HepG2 (cell line): ENCODE data around the gene DNAJB11. TPM values are rescaled to one million over a fixed set of nuclear protein-coding genes. Genes with fewer than 3 reads are reported as not detected.
A peak's percentile ranks its signal among the peaks of the same experiment; 100 is the strongest.

Source experiments
- CBX2 ChIP-seq, 2 experiments: fragments of 200-600 bp in 1 of 2; sonication (generic); formaldehyde crosslinking in 1 of 2; IDR thresholded peaks; 2 replicates each; pipeline versions ENCODE4 v1.7.0 to v1.8.1; 2018 to 2022; ENCODE audit warnings: low read depth in 2 of 2, low read length in 1 of 2, mild to moderate bottlenecking in 1 of 2, missing genetic modification reagents in 1 of 2
- FIP1L1 ChIP-seq: fragments of 200-400 bp; formaldehyde crosslinking; IDR thresholded peaks from 2 replicates; pipeline ENCODE4 v1.6.1; 2018; ENCODE audit warnings: low read depth, mild to moderate bottlenecking, low read length, moderate library complexity, borderline replicate concordance; ENCODE audit not compliant: insufficient read depth
- MIER2 ChIP-seq: IDR thresholded peaks from 2 replicates; pipeline ENCODE4 v1.6.1; 2016; ENCODE audit warnings: missing biosample characterization, missing genetic modification reagents
- NCOA5 ChIP-seq: sonication (generic); formaldehyde crosslinking; IDR thresholded peaks from 2 replicates; pipeline ENCODE4 v1.4.0; 2020; ENCODE audit warnings: missing genetic modification reagents
- NR2F2 ChIP-seq: IDR thresholded peaks from 2 replicates; pipeline ENCODE4 v1.6.1; 2012; ENCODE audit warnings: low read depth, inconsistent platforms, borderline replicate concordance
- PHB2 ChIP-seq: fragments of 450-650 bp; IDR thresholded peaks from 2 replicates; pipeline ENCODE4 v1.6.1; 2018; ENCODE audit not compliant: partially characterized antibody
- RAD21 ChIP-seq: fragments of 450-650 bp; formaldehyde crosslinking; IDR thresholded peaks from 2 replicates; pipeline ENCODE4 v1.5.0; 2020; ENCODE audit warnings: mild to moderate bottlenecking
- SOX5 ChIP-seq: IDR thresholded peaks from 2 replicates; pipeline ENCODE4 v1.6.1; 2016; ENCODE audit warnings: borderline replicate concordance
- ZNF20 ChIP-seq: sonication (generic); formaldehyde crosslinking; IDR thresholded peaks from 2 replicates; pipeline ENCODE4 v1.4.0; 2020; ENCODE audit warnings: mild to moderate bottlenecking, moderate library complexity, missing genetic modification reagents
- ZNF232 ChIP-seq: sonication (generic); formaldehyde crosslinking; IDR thresholded peaks from 2 replicates; pipeline ENCODE4 v1.4.0; 2020; ENCODE audit warnings: missing genetic modification reagents, borderline replicate concordance
- ZNF724P ChIP-seq: sonication (generic); formaldehyde crosslinking; IDR thresholded peaks from 2 replicates; pipeline ENCODE4 v1.8.0; 2022; ENCODE audit warnings: missing genetic modification reagents, borderline replicate concordance
- ZNF83 ChIP-seq: sonication (generic); formaldehyde crosslinking; IDR thresholded peaks from 2 replicates; pipeline ENCODE4 v1.4.0; 2020; ENCODE audit warnings: missing genetic modification reagents, mild to moderate bottlenecking, borderline replicate concordance
- polyA plus RNA-seq, 8 experiments: library from polyadenylated mRNA; depleted of rRNA in 3 of 8; stranded (reverse) in 7 of 8; unstranded in 1 of 8; fragments of >200 nt; fragmentation: Illumina TruSeq in 4 of 8; extraction: Trizol in 4 of 8; gene quantifications; 2 replicates each; pipeline versions ENCODE4 v1.2.1 to v1.2.3, GENCODE V29; 2011 to 2016; ENCODE audit warnings: low read depth in 4 of 8, missing spikeins in 1 of 8, mixed read lengths in 1 of 8; ENCODE audit not compliant: insufficient read depth in 1 of 8
- total RNA-seq, 5 experiments: library from RNA; depleted of rRNA; stranded (reverse); fragments of >200 nt; fragmentation: Illumina TruSeq; extraction: Trizol; gene quantifications; 2 replicates each; pipeline ENCODE4 v1.2.3, GENCODE V29; 2016; ENCODE audit warnings: low read depth in 1 of 5
- TF ChIP-seq, protein P1 (sequence below): sonication (generic); formaldehyde crosslinking; IDR thresholded peaks from 2 replicates; pipeline ENCODE4 v1.4.0; 2020; ENCODE audit warnings: missing genetic modification reagents, mild to moderate bottlenecking, borderline replicate concordance
- TF ChIP-seq, protein P2 (sequence below): sonication (generic); formaldehyde crosslinking; IDR thresholded peaks from 2 replicates; pipeline ENCODE4 v1.8.1; 2022; ENCODE audit warnings: low read depth, mild to moderate bottlenecking, missing genetic modification reagents
- TF ChIP-seq, protein P3 (sequence below), 2 experiments: sonication (generic) in 1 of 2; formaldehyde crosslinking in 1 of 2; IDR thresholded peaks; 2 replicates each; pipeline versions ENCODE4 v1.5.1 to v1.6.1; 2011 to 2020; ENCODE audit warnings: borderline replicate concordance in 1 of 2, low read depth in 1 of 2, low read length in 1 of 2, mild to moderate bottlenecking in 1 of 2, missing genetic modification reagents in 1 of 2, moderate library complexity in 1 of 2
- TF ChIP-seq, protein P4 (sequence below): sonication (generic); formaldehyde crosslinking; IDR thresholded peaks from 2 replicates; pipeline ENCODE4 v1.4.0; 2020; ENCODE audit warnings: missing genetic modification reagents, low read depth, mild to moderate bottlenecking, borderline replicate concordance

The DNAJB11 gene
- total and polyA plus RNA-seq, 2 of the 13 experiments (the other 11 are each of a cell fraction or from before 2014, with no cell fraction given): 41.0 to 132 TPM

DNA sequence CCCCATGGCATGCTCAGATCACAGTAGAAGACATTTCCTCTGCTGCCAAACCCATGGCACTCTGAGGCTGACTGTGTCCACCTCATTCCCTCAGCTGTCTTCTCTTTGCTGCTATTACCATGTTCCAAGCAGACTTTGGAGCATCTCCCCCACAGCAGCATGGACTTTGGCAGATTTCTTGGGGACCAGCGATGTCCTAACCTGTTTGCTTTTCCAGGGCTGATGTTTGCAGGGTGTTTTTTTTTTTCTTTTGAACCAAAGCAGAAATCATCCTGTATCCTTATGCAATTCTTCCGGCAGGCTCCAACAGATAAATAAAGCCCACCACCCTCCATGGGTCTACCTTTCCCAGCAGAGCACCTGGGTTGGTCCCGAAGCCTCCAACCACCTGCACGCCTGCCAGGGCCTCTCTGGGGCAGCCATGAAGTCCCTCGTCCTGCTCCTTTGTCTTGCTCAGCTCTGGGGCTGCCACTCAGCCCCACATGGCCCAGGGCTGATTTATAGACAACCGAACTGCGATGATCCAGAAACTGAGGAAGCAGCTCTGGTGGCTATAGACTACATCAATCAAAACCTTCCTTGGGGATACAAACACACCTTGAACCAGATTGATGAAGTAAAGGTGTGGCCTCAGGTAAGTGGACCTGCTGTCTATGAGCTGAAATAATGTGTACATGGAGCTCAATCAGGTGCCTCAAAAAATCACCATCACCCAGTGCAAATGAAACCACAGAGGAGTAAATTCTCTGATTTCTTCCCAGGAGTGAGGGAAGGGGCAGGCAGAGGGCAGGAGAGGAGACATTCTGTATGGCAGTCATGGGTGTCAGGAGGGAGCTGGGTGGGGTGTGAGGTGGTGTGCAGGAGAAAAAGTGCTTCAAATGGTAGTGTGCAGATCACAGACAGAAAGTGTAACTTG, 42.5 kb downstream of the DNAJB11 start, which contains the start of gene AHSG (continued):
- TF ChIP-seq, protein P1, sequence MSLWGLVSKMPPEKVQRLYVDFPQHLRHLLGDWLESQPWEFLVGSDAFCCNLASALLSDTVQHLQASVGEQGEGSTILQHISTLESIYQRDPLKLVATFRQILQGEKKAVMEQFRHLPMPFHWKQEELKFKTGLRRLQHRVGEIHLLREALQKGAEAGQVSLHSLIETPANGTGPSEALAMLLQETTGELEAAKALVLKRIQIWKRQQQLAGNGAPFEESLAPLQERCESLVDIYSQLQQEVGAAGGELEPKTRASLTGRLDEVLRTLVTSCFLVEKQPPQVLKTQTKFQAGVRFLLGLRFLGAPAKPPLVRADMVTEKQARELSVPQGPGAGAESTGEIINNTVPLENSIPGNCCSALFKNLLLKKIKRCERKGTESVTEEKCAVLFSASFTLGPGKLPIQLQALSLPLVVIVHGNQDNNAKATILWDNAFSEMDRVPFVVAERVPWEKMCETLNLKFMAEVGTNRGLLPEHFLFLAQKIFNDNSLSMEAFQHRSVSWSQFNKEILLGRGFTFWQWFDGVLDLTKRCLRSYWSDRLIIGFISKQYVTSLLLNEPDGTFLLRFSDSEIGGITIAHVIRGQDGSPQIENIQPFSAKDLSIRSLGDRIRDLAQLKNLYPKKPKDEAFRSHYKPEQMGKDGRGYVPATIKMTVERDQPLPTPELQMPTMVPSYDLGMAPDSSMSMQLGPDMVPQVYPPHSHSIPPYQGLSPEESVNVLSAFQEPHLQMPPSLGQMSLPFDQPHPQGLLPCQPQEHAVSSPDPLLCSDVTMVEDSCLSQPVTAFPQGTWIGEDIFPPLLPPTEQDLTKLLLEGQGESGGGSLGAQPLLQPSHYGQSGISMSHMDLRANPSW (CRISPR knock-in tag): peak; percentile 98
- no peak for TF ChIP-seq PHB2
- TF ChIP-seq ZNF724P (CRISPR knock-in tag): peak; percentile 86
- peak; percentile 87 for TF ChIP-seq ZNF232 (CRISPR knock-in tag)
- peak; percentile 71; the same call in 1 of the 2 replicates for TF ChIP-seq SOX5 (CRISPR knock-in tag)
- TF ChIP-seq FIP1L1: 0 out of 2 replicates have a peak, but pooled peaks have one; percentile 65
- TF ChIP-seq, protein P2, sequence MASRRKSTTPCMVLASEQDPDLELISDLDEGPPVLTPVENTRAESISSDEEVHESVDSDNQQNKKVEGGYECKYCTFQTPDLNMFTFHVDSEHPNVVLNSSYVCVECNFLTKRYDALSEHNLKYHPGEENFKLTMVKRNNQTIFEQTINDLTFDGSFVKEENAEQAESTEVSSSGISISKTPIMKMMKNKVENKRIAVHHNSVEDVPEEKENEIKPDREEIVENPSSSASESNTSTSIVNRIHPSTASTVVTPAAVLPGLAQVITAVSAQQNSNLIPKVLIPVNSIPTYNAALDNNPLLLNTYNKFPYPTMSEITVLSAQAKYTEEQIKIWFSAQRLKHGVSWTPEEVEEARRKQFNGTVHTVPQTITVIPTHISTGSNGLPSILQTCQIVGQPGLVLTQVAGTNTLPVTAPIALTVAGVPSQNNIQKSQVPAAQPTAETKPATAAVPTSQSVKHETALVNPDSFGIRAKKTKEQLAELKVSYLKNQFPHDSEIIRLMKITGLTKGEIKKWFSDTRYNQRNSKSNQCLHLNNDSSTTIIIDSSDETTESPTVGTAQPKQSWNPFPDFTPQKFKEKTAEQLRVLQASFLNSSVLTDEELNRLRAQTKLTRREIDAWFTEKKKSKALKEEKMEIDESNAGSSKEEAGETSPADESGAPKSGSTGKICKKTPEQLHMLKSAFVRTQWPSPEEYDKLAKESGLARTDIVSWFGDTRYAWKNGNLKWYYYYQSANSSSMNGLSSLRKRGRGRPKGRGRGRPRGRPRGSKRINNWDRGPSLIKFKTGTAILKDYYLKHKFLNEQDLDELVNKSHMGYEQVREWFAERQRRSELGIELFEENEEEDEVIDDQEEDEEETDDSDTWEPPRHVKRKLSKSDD: peak; percentile 43
- TF ChIP-seq CBX2 (IDR thresholded peaks at IDR 0.05; ENCODE audit: low read depth, low read length): no peak
- TF ChIP-seq CBX2 (CRISPR knock-in tag; IDR thresholded peaks at IDR 0.05; ENCODE audit: low read depth): no peak; the same call in 1 of the 2 replicates
- no peak for TF ChIP-seq MIER2 (CRISPR knock-in tag)
- no peak for TF ChIP-seq ZNF83 (CRISPR knock-in tag)
- TF ChIP-seq NCOA5: peak; percentile 52; the same call in 1 of the 2 replicates
- no peak for TF ChIP-seq ZNF20 (CRISPR knock-in tag)
- no peak; the same call in 1 of the 2 replicates for TF ChIP-seq RAD21 (CRISPR knock-in tag)
- TF ChIP-seq, protein P3, sequence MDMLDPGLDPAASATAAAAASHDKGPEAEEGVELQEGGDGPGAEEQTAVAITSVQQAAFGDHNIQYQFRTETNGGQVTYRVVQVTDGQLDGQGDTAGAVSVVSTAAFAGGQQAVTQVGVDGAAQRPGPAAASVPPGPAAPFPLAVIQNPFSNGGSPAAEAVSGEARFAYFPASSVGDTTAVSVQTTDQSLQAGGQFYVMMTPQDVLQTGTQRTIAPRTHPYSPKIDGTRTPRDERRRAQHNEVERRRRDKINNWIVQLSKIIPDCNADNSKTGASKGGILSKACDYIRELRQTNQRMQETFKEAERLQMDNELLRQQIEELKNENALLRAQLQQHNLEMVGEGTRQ (IDR thresholded peaks at IDR 0.05; ENCODE audit: low read depth, low read length): no peak
- TF ChIP-seq, protein P3 (CRISPR knock-in tag; IDR thresholded peaks at IDR 0.05; ENCODE audit: borderline replicate concordance): no peak
- TF ChIP-seq, protein P4, sequence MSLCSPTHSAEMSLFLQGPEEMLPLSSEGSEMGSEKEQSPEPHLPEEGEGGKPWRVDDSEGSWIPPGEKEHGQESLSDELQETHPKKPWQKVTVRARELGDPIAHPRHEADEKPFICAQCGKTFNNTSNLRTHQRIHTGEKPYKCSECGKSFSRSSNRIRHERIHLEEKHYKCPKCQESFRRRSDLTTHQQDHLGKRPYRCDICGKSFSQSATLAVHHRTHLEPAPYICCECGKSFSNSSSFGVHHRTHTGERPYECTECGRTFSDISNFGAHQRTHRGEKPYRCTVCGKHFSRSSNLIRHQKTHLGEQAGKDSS (CRISPR knock-in tag): peak; percentile 79; the same call in 1 of the 2 replicates
- TF ChIP-seq NR2F2: no peak
